GM19455 (cell line): ENCODE results near the gene SLC44A5.
"Not testable (repeated sequence)": the region's sequence is repeated elsewhere in the genome, so short reads cannot be mapped to it uniquely, and the experiment has no call there.

Experiments used
- ATAC-seq: cut with Tn5 transposase; IDR thresholded peaks from one replicate; pipeline ENCODE4 v1.9.1; 2021; ENCODE audit not compliant: unreplicated experiment

SLC44A5 gene

DNA sequence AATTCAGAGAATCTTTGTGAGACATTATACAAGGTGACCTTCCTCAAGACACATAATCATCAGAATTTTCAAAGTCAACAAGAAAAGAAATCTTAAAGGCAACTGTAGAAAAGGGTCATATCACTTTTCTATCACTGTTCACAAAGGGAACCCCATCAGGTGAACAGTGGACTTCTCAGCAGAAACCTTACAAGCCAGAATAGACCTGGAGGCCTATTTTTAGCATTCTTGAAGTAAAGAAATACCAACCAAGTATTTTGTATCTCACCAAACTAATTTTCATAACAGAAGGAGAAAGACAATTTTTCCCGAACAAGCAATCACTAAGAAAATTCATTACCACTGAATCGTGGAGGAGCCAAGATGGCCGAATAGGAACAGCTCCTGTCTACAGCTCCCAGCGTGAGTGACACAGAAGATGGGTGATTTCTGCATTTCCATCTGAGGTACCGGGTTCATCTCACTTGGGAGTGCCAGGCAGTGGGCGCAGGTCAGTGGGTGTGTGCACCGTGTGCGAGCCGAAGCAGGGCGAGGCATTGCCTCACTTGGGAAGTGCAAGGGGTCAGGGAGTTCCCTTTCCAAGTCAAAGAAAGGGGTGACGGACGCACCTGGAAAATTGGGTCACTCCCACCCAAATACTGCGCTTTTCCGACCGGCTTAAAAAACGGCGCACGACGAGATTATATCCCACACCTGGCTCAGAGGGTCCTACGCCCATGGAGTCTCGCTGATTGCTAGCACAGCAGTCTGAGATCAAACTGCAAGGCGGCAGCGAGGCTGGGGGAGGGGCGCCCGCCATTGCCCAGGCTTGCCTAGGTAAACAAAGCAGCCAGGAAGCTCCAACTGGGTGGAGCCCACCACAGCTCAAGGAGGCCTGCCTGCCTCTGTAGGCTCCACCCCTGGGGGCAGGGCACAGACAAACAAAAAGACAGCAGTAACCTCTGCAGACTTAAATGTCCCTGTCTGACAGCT, 235.2 kb downstream of the SLC44A5 start:
- peak; percentile 72 for ATAC-seq

DNA sequence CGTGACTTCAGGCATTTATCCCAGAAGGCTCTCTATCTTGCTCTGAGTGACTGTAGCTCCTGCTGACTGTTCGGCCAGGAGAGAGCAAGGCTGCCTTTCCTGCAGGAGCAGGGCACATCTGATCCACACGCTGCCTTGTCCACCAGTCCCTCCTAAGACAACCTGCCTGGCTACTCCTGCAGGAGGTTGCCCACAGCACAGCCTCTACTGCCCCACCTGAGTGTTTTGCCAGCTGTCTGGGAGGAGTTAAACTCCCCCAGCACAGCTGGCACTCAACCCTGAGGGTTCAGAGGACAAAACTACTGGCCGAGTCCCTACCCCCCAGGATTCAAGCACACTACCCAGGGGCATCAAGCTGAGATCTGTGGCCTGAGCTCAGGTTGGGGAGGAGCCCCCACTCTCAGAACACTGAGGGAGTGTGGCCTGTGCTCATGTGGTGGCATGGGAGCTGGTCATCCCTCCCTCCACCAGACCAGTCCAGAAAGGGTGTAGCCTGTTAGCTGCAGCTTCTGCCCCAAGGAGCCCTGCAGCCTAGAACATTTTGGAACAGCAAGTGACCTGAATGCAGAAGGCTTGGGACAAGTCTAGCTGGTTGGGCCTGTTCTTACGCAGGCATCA, 237.3 kb downstream of the SLC44A5 start:
- ATAC-seq: no peak

DNA sequence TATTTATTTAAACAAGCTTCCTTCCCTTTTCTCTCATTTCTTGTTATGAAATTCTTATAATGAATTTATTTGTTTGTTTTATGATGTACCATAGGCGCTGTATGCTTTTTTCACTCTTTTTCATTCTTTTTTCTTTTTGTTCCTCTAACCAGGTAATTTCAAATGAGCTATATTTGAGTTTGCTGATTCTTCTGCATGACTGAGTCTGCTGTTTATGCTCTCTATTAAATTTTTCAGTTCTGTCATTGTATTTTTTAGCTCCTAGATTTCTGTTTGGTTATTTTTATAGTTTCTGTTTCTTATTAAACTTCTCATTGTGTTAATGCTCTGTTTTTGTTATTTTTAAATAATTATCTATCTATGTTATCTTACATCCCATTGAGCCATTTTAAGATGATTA, 244.3 kb downstream of the SLC44A5 start:
- ATAC-seq: no peak

DNA sequence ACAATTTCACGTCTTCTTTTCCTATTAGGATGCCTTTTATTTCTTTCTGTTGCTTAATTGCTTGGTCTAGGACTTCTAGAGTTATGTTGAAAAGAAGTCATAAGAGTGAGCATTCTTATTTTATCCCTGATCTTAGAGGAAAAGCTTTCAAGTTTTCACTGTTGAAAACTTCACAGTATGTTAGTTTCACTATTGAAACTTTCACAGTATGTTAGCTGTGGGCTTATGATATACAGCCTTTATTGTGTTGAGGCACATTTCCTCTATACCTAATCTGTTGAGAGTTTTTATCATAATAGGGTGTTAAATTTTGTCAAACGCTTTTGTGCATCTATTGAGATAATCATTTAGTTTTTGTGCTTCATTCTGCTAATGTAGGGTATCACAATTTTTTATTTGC, 249.7 kb downstream of the SLC44A5 start:
- no peak for ATAC-seq

DNA sequence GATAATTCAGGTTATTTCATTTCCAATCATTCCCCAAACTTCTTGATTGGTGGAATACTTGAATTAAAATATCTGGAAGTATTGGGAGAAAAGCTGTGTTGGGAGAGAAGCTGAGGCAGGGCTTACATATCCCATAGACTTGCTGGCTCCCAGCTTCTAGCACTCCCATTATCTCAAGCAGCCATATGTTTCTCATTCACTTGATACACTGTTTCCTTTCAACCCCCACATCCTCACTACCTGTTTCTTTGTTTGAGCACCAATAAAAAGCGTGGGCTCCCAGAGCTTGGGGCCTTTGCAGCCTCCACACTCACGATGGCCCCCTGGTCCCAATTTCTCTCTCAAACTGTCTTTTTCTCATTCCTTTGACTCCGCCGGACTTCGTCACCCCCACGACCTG, 256.6 kb downstream of the SLC44A5 start:
- ATAC-seq: not testable (repeated sequence)

DNA sequence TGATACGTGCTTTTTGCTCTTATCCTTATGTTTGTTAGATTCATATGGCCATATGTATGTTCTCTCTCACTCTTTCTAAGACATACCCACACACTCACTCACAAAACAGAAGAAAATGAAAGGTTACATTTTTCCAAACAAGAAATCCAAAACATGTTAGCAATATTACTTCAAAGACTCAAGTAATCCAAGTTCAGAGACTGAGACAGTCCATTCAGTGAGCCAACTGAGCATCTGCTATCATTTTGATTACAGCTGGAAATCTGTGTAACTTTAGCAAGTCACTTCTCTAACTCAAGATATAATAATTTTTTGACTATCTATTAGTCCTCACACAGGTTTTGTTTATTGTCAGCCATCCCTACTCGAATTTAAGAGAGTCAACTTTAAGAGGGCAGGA, 257.9 kb downstream of the SLC44A5 start:
- ATAC-seq: no peak

DNA sequence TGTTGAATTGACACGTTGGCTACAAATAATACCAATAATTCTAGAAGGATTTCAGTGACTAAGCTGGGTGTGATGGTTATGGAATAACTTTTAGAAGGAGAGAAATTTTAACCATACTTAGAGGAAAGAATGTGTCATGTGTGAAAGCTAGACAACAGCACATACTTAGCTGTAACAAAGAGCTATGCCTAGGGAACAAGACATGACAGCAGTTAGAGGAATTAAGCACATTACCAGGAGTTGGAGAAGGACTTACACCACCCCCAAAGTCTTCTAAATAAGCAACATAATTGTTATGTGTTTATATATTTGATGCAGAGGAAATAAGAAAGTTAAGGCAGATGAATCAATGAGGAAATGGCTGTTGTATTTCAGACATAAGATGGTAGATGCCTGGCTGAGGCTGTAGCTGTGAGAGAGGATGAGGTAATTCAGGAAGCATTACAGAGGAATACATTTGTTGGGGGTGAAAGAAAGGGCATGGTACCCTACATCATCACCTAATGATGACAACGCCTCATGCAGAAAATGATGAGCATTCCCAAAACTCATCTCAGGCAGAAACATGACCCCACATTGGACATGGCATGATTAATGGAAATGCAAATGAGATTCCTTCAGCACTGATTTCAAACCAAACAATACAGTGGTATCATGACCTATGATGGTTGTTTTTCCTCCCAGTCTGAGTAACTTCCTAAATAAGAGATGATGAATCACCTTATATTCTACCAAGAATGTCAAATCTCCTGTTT, 265.2 kb downstream of the SLC44A5 start:
- ATAC-seq: no peak

DNA sequence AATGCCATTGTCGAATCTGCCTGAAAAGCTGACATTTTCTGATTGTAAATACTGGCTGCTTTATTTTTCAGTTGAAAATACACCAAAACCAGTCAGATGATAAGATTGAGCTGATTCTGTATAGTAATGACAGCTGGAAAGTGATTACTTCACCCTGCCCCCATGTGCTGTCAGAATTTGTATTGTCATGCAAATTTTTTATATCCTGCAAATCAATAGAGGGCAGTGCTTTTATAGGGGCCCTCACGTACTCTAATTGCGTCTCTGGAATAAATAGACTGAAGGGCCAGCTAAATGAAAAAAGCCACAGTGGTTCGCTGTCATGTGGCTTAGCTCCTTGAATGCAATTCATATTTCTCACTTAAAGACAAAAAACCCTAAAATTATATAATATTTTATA, 268.1 kb downstream of the SLC44A5 start:
- ATAC-seq: no peak

DNA sequence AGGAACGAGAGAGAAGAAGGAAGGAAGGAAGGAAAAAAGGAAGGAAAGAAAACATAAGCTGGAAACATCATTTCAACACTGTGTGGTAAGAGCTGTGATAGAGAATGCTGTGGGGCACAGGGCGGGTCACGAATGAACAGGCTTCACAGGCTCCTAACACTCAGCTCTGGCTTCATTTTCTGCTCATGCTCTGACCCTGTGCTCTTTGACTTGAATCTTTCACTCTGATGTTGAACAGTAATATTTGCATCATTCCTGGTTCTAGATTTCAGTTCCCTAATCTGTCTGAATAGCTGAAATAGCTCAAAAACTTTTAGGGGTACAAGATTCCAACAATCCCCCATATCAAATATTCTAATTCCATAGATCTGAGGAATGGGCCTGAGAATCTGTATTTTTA, 269.4 kb downstream of the SLC44A5 start:
- peak; percentile 38 for ATAC-seq

DNA sequence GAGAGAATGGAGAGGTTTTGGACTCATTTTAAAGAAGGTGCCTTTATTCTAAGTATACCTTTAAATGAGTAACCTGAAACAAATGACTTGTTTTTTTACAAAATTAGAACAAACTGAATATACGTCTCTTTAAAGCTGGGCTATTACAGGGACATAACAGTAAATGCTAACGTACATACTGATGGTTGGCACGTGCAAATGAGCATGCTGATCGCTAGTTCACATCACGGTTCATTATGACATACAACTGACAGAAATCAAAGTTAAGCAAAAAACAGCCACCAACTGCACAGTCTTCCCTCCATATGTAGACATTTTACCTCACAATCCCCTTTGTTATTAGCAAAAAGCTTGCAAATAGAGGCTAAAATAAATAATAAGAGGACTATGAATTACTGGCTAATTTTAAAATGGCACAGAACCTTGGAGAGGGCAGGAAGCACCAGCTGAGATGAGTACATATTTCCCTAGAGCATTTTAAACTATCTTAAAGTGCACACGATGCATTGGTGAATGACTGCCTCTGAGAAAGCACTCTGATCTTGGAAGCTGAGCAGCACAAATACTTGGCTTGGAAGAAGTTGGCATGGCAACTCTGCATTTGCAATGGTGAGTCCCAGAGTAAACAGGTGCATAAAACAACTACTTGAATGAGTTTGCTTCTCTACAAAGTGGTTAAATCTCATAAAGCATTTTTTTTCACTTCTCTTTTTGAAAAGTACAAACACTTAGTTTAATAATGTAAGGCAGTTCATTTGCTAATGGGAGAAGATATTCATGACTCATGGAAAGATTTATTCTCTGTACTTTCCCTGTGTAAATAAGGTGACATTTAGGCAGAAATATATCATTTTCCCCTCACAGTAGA, 272.1 kb downstream of the SLC44A5 start:
- peak; percentile 93 for ATAC-seq

DNA sequence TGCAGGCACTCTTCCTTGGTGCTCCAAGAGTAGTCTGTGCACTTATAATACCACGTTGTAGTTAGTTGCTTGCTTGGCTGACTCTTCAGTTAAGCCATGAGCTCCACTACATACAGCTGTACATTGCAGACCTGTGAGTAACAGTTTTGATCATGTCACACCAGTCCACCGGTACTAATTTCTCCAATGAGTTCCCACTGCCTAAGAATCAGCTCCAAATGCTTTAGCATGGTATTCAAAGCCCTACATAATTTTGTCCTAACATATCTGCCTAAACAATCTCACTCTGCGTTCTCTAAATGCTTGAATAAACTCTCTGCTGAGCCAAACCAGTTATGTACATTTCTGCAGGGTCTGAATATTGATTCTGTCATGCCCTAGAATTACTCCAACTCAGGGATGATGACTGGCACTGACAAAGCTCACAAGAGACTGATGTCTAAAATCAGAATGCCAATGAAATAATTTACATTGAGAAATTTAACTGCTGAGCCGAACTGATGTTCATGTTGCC, 276.0 kb downstream of the SLC44A5 start:
- ATAC-seq: no peak

DNA sequence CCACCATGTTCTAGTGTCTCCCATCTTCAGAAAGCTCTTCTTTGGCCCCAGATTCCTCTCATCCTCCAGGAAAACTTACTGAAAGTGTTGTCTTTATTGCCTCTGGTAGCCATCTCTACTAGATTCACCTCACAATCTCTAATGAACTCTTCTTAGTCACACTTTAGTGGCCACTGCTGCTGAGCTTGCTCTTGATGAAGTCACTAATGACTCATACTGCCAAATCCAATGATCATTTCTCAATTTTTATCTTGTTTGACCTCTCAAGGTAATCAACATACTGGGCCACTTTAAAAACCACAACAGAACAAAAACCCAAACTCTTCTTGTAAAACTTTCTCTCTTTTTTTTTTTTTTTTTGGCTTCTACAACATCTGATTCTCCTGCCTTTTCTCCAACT, 280.3 kb downstream of the SLC44A5 start:
- ATAC-seq: no peak

DNA sequence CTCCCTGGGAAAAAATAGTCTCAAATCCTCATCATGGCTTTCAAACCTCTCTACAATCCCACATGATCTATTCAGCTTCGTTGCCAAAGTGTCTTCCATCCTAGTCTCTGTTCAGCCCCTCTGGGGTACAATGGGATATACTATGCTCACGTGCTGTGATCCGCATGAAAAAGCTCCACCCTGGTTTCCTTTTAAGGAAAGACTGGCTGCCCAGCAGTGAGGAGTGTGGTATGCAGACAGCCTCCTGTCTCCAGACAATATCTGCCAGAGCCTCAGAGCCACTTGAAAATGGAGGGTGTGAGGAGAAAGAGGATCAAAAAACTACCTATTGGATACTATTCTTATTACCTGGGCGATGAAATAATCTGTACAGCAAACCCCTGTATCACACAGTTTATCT, 282.2 kb downstream of the SLC44A5 start:
- no peak for ATAC-seq

DNA sequence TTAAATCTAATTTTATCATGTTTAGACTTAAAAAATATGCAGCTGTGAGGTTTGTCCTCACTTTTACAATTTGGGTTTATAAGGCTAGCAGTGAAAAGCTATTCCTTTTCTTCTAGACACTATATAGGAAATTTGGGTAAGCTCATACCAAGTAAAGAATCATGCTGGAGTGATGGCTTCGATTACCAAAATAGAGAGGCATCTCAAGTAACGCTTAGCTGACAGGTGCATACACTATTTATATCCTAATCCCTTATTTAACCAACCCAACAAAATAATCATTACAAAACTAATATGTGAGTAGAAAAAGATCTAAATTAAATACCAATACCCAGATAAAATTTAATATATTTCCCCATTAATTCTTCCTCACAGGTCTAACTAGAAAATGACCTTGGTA, 283.5 kb downstream of the SLC44A5 start:
- ATAC-seq: no peak

DNA sequence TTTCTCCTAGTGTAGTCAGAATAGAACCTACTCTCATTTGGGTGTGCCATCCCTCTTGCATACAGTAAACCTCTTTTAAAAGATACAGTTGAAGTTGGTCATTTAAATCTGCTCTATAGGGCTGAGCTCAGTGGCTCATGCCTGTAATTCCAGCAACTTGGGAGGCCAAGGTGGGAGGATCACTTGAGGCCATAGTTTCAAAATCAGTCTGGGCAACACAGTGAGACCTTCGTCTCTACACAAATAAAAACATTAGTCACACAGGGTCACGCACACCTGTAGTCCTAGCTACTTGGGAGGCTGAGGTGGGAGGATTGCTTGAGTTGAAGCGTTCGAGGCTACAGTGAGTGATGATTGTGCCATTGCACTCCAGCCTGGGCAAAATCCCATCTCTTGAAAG, 292.9 kb downstream of the SLC44A5 start:
- ATAC-seq: no peak

DNA sequence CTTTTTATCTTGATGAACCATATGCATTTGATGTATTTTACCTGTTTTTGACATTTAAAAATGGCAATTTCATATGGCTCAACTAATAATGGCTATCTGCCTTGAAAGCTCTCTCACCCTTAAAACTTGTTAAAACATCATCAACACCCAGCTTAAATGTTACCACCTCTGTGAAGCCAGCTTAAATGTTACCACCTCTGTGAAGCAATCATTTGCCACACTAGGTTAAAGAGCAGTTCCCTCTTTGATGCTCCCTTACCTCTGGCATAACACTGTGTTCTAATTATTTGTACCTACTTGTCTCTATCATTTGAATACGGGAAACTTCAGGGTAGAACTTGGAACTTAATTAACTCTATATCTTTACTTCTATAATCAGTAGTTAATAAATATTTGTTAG, 294.7 kb downstream of the SLC44A5 start:
- ATAC-seq: no peak

DNA sequence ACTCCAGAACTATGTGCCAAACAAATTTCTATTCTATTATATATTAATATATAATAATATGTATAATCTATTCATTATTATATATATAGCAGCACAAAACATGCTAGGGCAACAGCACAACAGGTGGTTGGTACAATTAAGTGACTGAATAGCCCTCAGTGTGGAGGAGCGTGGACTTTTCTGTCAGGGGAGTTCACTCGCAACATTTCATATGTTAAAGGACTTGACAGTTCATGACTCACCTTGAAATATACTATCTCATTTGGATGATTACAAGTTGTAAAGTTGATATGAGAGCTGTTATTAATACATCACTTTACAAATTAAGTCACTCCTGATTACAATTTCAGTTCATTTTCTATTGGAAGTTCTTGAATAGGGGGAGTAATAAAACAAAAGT, 298.3 kb downstream of the SLC44A5 start:
- ATAC-seq: no peak

DNA sequence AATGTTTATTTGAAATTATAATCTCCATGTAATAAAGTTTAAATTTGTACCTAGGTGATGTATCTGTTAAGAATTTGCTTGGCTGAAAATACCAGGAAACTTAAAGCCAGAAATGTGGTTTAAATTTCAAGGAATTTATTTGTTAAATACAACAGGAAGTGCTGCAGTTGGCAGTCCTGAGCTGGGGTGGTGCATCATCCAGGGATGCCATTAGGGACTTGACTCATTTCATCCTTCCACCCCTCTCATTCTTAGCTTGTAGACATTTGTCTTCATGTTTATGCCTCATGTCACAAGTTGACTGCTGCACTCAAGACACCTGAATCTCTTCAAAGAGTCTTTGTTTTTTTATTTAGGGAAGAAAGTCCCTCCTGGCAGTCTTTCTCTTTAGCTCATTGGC, 300.8 kb downstream of the SLC44A5 start:
- ATAC-seq: no peak

DNA sequence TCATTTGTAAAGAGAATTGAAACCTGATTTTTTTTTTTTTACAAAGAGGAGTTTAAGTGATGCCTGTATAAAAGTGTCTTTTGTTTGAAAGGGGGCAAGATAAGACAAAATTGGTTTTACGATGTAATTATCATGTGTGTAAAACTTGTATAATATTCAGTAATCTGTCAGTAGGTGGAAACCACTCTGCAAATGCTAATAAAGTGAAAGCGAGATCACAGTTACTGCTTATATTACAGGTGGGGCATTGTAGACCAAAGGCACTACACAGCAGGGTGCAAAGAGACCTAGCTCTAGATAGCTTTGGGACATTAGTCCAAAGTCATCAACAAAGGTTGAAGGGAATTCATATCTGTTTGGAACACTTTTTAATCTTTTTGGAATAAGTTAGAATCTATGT, 302.5 kb downstream of the SLC44A5 start:
- ATAC-seq: no peak

DNA sequence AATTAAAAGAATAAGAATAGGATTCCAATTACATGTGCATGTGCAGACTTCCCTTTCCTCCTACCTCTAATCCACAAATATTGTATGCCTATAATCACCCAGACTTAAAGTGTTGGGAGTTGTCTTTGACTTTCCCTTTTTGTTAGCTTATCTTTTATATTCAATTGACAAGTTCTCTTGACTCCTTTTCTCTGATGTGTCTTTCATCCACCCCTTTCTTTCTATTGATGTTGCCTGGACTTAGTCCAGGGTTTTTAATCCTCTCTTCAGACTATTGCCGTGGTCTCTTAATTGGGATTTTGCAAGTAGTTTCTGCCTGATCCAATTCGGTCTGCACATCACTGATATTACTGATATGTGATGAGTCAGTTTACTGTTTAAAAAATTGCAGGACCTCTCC, 305.9 kb downstream of the SLC44A5 start:
- no peak for ATAC-seq

DNA sequence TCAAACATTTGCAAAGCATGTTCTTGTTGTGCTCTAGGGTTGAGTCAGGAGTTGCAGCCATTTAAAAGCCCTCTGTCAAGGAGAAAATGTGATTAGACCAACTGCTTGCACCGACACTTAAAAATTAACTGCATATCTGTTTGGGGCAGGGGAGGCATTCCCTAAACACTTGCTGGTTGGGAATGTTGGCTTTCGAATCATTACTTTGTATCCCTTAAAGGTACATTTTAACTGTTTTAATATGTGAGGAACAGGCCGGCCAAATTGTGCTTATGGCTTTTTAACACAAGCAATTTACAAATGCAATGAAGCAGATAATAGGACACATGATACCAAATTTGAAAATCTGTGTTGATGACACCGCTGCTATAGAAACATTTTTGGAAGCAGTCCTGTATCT, 317.6 kb downstream of the SLC44A5 start:
- ATAC-seq: no peak
